Fibroblast of skin of right biceps (primary cell): ENCODE results near the gene DAPK2.

Experiments
- DNase-seq: peaks from one replicate; pipeline ENCODE4 v3.0.0-alpha.2; 2013

The DAPK2 gene

GRCh38 chr15:64019764-64020163 is 26.5 kb downstream of the DAPK2 start:
- DNase-seq: no peak

- peak; percentile 56 for DNase-seq
Measured at GRCh38 chr15:64017591-64018163, 28.6 kb downstream of the DAPK2 start.

GRCh38 chr15:64017082-64017588 is 29.1 kb downstream of the DAPK2 start:
- DNase-seq: peak; percentile 68

- no peak for DNase-seq
Measured at GRCh38 chr15:64016257-64016656, 30.0 kb downstream of the DAPK2 start.

GRCh38 chr15:64014995-64015394 is 31.3 kb downstream of the DAPK2 start:
- no peak for DNase-seq

GRCh38 chr15:64013179-64014062 is 32.9 kb downstream of the DAPK2 start:
- peak; percentile 31 for DNase-seq

GRCh38 chr15:64011736-64012135 is 34.5 kb downstream of the DAPK2 start:
- DNase-seq: peak; percentile 19

- peak; percentile 77 for DNase-seq
Measured at GRCh38 chr15:64010719-64011118, 35.6 kb downstream of the DAPK2 start.

- DNase-seq: peak; percentile 14
Measured at GRCh38 chr15:64009798-64010261, 36.5 kb downstream of the DAPK2 start.

GRCh38 chr15:64009241-64009640 is 37.0 kb downstream of the DAPK2 start:
- no peak for DNase-seq

- no peak for DNase-seq
Measured at GRCh38 chr15:64008177-64008576, 38.1 kb downstream of the DAPK2 start.

- no peak for DNase-seq
Measured at GRCh38 chr15:64006642-64007041, 39.6 kb downstream of the DAPK2 start.

- no peak for DNase-seq
Measured at GRCh38 chr15:64004587-64004986, 41.7 kb downstream of the DAPK2 start.

GRCh38 chr15:64004056-64004455 is 42.2 kb downstream of the DAPK2 start:
- DNase-seq: no peak

GRCh38 chr15:64003182-64003581 is 43.1 kb downstream of the DAPK2 start:
- no peak for DNase-seq

- no peak for DNase-seq
Measured at GRCh38 chr15:64001148-64001547, 45.1 kb downstream of the DAPK2 start.

- DNase-seq: peak; percentile 40
Measured at GRCh38 chr15:64000183-64000951, 45.9 kb downstream of the DAPK2 start.

- no peak for DNase-seq
Measured at GRCh38 chr15:63999177-63999576, 47.1 kb downstream of the DAPK2 start.

GRCh38 chr15:63998489-63998888 is 47.8 kb downstream of the DAPK2 start:
- DNase-seq: no peak

- peak; percentile 43 for DNase-seq
Measured at GRCh38 chr15:63997715-63998442, 48.4 kb downstream of the DAPK2 start.

- DNase-seq: no peak
Measured at GRCh38 chr15:63996794-63997357, 49.4 kb downstream of the DAPK2 start.

GRCh38 chr15:63995789-63996188 is 50.5 kb downstream of the DAPK2 start:
- DNase-seq: no peak
